ENCODE measurements around the gene ICAM3.
"Not testable (repeated sequence)": the region's sequence is repeated elsewhere in the genome, so short reads cannot be mapped to it uniquely, and the experiment has no call there.

ICAM3 gene

GRCh38 chr19:10339380-10339960 lies at the start of gene ICAM3:
Gene ICAM3 (minus strand): TSS chr19:10339624. CDS start chr19:10339614, 10 bp downstream.
- no peak for DNase-seq

GRCh38 chr19:10388957-10389356 lies 49.5 kb upstream of the ICAM3 start:
- DNase-seq, result no peak

- DNase-seq, result no peak
These were observed 45.2 kb upstream of the ICAM3 start for GRCh38 chr19:10384580-10384979.

GRCh38 chr19:10383223-10383499 lies 43.7 kb upstream of the ICAM3 start:
- DNase-seq, result not testable (repeated sequence)

- peak; percentile 92 for DNase-seq
These were observed 41.1 kb upstream of the ICAM3 start, which contains the start of gene TYK2 for GRCh38 chr19:10380313-10381102. Gene TYK2 (minus strand): TSS chr19:10380572. CDS start chr19:10378406, 2,166 bp downstream.

- DNase-seq, result no peak
These were observed 40.5 kb upstream of the ICAM3 start for GRCh38 chr19:10379880-10380312.

- DNase-seq, result no peak
These were observed 38.7 kb upstream of the ICAM3 start for GRCh38 chr19:10378124-10378523.

- not testable (repeated sequence) for DNase-seq
These were observed 37.8 kb upstream of the ICAM3 start for GRCh38 chr19:10377140-10377640.

- no peak for DNase-seq
These were observed 35.5 kb upstream of the ICAM3 start for GRCh38 chr19:10374931-10375330.

GRCh38 chr19:10372690-10373089 lies 33.3 kb upstream of the ICAM3 start:
- DNase-seq, result no peak

- no peak for DNase-seq
These were observed 28.8 kb upstream of the ICAM3 start for GRCh38 chr19:10368101-10368803.

GRCh38 chr19:10366950-10367512 lies 27.6 kb upstream of the ICAM3 start:
- not testable (repeated sequence) for DNase-seq

- no peak for DNase-seq
These were observed 26.1 kb upstream of the ICAM3 start for GRCh38 chr19:10365518-10365917.

GRCh38 chr19:10364644-10365043 lies 25.2 kb upstream of the ICAM3 start:
- DNase-seq, result no peak

GRCh38 chr19:10363789-10364281 lies 24.4 kb upstream of the ICAM3 start:
- no peak for DNase-seq

- no peak for DNase-seq
These were observed 22.8 kb upstream of the ICAM3 start for GRCh38 chr19:10362259-10362658.

- no peak for DNase-seq
These were observed 22.2 kb upstream of the ICAM3 start for GRCh38 chr19:10361569-10362011.

GRCh38 chr19:10356431-10356830 lies 17.0 kb upstream of the ICAM3 start:
- no peak for DNase-seq

- DNase-seq, result no peak
These were observed 14.5 kb upstream of the ICAM3 start for GRCh38 chr19:10353793-10354391.

- DNase-seq, result no peak
These were observed 13.6 kb upstream of the ICAM3 start for GRCh38 chr19:10352764-10353671.

- no peak for DNase-seq
These were observed 7.1 kb upstream of the ICAM3 start for GRCh38 chr19:10346509-10346908.

- no peak for DNase-seq
These were observed 5.4 kb upstream of the ICAM3 start for GRCh38 chr19:10344780-10345179.

Measured in amniotic stem cell (primary cell).